NCI-H345 (cell line): ENCODE results near the gene HIF3A.

Experiments used
- DNase-seq: peaks from one replicate; lab custom pipeline; 2025; lab: John Stamatoyannopoulos, UW

HIF3A gene

GRCh38 chr19:46385636-46386035 lies 88.8 kb downstream of the HIF3A start:
- no peak for DNase-seq

- DNase-seq = no peak
These were observed 89.3 kb downstream of the HIF3A start for GRCh38 chr19:46386151-46386550.

- DNase-seq = no peak
These were observed 90.3 kb downstream of the HIF3A start for GRCh38 chr19:46386996-46387712.

DNA sequence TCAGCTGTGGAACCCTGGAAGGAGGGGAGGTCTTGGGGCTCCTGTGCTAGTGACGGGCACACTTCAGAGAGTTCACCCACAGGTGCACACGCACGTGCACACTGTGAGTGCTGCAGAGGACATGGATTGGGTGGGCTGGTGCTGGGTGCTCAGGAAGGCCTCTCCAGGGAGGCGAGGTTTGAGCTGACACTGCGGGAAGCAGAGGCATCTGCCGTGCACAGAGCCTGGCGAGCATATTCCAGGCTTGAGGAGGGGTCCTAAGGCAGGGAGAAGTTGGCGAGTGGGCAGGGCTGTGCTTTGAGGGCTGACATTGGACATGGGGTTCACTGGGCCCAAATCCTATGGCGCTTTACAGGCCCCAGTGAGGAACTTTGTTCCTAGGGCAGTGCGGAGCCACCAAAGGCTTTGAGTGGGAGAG lies 90.9 kb downstream of the HIF3A start:
- DNase-seq = no peak

GRCh38 chr19:46388311-46389095 lies 91.7 kb downstream of the HIF3A start:
- no peak for DNase-seq

- no peak for DNase-seq
These were observed 93.4 kb downstream of the HIF3A start for GRCh38 chr19:46390121-46390858.

DNA sequence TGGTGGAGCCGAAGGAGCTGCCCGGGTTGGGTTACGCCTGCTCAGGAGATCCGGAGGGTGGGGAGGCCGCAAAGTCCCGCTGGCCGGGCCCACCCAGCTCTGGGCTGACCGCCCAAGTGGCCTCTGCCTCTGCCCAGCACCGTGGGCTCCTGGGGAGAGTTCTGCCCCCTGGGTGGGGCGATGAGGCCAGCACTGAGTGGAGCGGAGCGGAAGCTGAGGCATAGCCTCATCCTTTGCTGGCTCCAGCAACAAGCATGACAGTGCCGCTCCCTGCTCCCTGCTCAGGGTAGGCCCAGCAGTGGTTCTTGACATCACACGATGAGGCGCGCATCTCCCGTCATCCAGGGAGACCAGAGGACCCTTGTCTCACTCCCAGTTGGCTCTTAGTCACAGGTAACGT lies 94.0 kb downstream of the HIF3A start:
- DNase-seq = no peak

DNA sequence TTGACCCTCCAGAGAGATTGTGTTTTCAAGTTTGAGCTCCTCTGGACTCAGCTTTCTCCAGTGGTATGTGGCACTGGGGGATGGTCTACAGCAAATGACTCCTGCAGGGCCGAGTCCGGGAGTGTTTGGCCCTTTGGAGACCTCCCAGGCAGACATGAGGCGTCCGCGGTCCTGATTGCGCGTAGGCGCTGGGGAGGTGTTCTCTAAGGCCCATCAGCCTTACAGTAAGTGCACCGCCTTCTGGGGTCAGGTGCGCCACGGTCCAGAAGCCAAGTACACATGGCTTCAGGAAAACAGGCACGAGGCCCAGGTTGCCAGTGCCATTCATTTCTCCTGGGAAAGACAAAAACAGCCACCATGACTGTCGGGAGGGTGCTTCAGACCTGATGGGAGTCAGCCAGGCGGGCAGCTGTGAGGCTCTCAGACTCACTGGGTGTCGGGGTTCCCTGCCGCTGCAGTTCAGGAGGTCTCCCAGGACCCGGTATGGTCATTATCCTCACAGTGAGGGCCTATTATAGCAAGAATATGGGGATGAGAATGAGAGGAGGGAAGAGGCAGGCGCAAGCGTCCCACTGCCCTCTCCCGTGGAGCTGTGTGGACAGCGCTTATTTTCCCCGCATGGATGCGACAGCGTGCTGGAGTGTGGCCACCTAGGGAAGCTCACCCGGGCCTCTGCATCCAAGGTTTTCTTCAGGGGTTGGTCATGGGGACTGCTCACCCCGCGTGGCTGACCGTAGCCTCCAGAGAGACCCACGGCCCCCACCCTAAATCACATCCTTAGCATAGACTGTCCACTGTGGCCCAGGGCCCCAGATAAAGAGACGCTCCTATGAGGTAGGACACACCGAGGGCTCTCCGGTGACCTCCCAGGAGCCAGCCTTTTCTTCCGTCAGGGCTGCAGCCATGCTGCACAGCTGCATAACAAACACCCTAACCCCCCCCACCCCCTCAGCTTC lies 94.7 kb downstream of the HIF3A start:
- DNase-seq = no peak

DNA sequence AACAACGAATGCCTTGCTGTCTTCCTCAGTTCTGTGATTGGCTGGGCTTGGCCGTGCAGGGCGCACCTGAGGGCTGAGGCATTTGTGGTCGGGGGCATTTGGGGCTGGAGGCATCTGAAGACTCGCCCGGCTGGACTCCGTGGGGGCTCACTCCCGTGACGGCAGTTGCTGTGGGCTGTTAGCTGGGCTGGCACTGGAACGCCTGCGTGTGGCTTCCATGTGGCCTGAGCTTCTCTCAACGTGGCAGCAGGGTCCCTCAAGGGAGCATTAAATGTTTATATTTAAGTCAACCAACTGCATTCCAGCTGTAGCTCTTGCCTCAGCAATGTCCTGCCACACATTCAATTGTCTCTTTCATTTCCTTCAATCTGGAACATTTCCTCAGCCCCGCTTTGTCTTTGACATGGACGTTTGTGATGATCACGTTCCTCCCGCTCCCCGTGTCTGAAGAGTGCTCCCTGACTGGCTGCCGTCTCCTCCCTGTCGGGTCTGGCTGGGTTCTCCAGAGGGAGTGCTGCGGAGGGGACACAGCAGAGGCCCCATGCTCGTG lies 95.5 kb downstream of the HIF3A start:
- no peak for DNase-seq

DNA sequence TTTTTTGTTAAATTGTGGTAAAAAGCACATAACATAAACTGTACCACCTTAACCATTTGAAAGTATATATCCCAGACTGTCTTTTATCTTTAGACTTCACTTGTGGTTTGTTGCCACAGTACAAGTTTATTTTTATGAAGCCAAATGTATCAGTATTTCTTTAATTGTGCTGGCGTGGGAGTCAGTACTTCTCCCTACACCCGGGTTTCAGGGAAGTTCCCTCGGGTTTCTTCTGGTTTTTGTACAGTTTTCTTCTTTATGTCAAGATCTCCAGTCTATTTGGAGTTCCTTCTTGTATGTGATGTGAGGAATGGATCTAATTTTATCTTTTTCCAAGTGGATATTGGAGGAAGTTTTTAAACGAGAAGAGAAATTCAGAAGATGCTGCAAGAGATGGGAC lies 96.0 kb downstream of the HIF3A start:
- DNase-seq = no peak
